H9 (cell line): Measurements from ENCODE around the gene CYTH4. TPM values are rescaled to one million over a fixed set of nuclear protein-coding genes. Genes with fewer than 3 reads are reported as not detected.
A peak's percentile ranks its signal among the peaks of the same experiment; 100 is the strongest.
"Not testable (repeated sequence)": the region's sequence is repeated elsewhere in the genome, so short reads cannot be mapped to it uniquely, and the experiment has no call there.

ENCODE experiments used
- DNase-seq: peaks from one replicate; pipeline ENCODE4 v3.0.0-alpha.2; 2017
- H2AFZ ChIP-seq: one replicate; pipeline ENCODE4 v1.6.1; 2013; ENCODE audit warnings: mild to moderate bottlenecking, low read length, control low read depth, moderate library complexity
- H2AK5ac ChIP-seq: 2 replicates; pipeline ENCODE4 v1.6.1; 2013; ENCODE audit warnings: low read length, control low read depth, mixed read lengths; ENCODE audit not compliant: insufficient read length
- H2BK120ac ChIP-seq: one replicate; pipeline ENCODE4 v1.6.1; 2013; ENCODE audit warnings: low read depth, mild to moderate bottlenecking, low read length, control low read depth, inconsistent platforms; ENCODE audit not compliant: poor library complexity, severe bottlenecking
- H2BK12ac ChIP-seq: 2 replicates; pipeline ENCODE4 v1.6.1; 2013; ENCODE audit warnings: low read length, control low read depth, mixed read lengths, low read depth; ENCODE audit not compliant: insufficient read length
- H2BK15ac ChIP-seq: 2 replicates; pipeline ENCODE4 v1.6.1; 2013; ENCODE audit warnings: low read depth, low read length, control low read depth
- H2BK20ac ChIP-seq: one replicate; pipeline ENCODE4 v1.6.1; 2013; ENCODE audit warnings: low read depth, mild to moderate bottlenecking, low read length, control low read depth, inconsistent platforms; ENCODE audit not compliant: poor library complexity, severe bottlenecking
- H2BK5ac ChIP-seq: 2 replicates; pipeline ENCODE4 v1.6.1; 2013; ENCODE audit warnings: low read length, control low read depth, mixed read lengths; ENCODE audit not compliant: insufficient read length
- H3K14ac ChIP-seq: 2 replicates; pipeline ENCODE4 v1.6.1; 2013; ENCODE audit warnings: low read length, control low read depth; ENCODE audit not compliant: insufficient read depth
- H3K18ac ChIP-seq: 2 replicates; pipeline ENCODE4 v1.6.1; 2013; ENCODE audit warnings: low read depth, mild to moderate bottlenecking, mixed read lengths, low read length, control low read depth; ENCODE audit not compliant: insufficient read length
- H3K23ac ChIP-seq: 2 replicates; pipeline ENCODE4 v1.6.1; 2013; ENCODE audit warnings: low read length, control low read depth, mixed read lengths, low read depth; ENCODE audit not compliant: insufficient read length
- H3K23me2 ChIP-seq: 2 replicates; pipeline ENCODE4 v1.6.1; 2013; ENCODE audit warnings: low read depth, mild to moderate bottlenecking, mixed read lengths, low read length, control low read depth; ENCODE audit not compliant: insufficient read length, poor library complexity, severe bottlenecking
- H3K27ac ChIP-seq: 2 replicates; pipeline ENCODE4 v1.5.1; 2013; ENCODE audit warnings: low read length, control low read depth, mixed read lengths, low read depth; ENCODE audit not compliant: insufficient read length
- H3K27me3 ChIP-seq: 2 replicates; pipeline ENCODE4 v1.6.1; 2013; ENCODE audit warnings: low read length, control low read depth, inconsistent platforms; ENCODE audit not compliant: insufficient read depth
- H3K4ac ChIP-seq: 2 replicates; pipeline ENCODE4 v1.6.1; 2013; ENCODE audit warnings: low read depth, mild to moderate bottlenecking, control low read depth, inconsistent platforms, low read length, moderate library complexity
- H3K4me1 ChIP-seq: 2 replicates; pipeline ENCODE4 v1.6.1; 2013; ENCODE audit warnings: low read length, control low read depth, inconsistent platforms; ENCODE audit not compliant: insufficient read depth
- H3K4me2 ChIP-seq: 2 replicates; pipeline ENCODE4 v1.6.1; 2013; ENCODE audit warnings: low read length, control low read depth, mixed read lengths; ENCODE audit not compliant: insufficient read length, insufficient read depth
- H3K56ac ChIP-seq: 2 replicates; pipeline ENCODE4 v1.6.1; 2013; ENCODE audit warnings: low read depth, mild to moderate bottlenecking, mixed read lengths, low read length, control low read depth; ENCODE audit not compliant: insufficient read length
- H3K79me1 ChIP-seq: 2 replicates; pipeline ENCODE4 v1.6.1; 2013; ENCODE audit warnings: low read depth, mild to moderate bottlenecking, moderate library complexity, low read length, control low read depth, inconsistent platforms; ENCODE audit not compliant: insufficient read depth, poor library complexity, severe bottlenecking
- H3K79me2 ChIP-seq: 2 replicates; pipeline ENCODE4 v1.6.1; 2013; ENCODE audit warnings: low read length, control low read depth, inconsistent platforms; ENCODE audit not compliant: insufficient read depth
- H3K9ac ChIP-seq: 2 replicates; pipeline ENCODE4 v1.6.1; 2013; ENCODE audit warnings: low read length, control low read depth, mixed read lengths; ENCODE audit not compliant: insufficient read length; ENCODE audit errors: extremely low read depth
- H3K9me3 ChIP-seq: one replicate; pipeline ENCODE4 v1.6.1; 2013; ENCODE audit warnings: low read depth, low read length, inconsistent platforms; ENCODE audit not compliant: control insufficient read depth
- H3T11ph ChIP-seq: one replicate; pipeline ENCODE4 v1.6.1; 2013; ENCODE audit warnings: mild to moderate bottlenecking, low read length, control low read depth, inconsistent platforms
- H4K20me1 ChIP-seq: one replicate; pipeline ENCODE4 v1.6.1; 2013; ENCODE audit not compliant: control insufficient read depth, insufficient read length, insufficient read depth
- H4K5ac ChIP-seq: 2 replicates; pipeline ENCODE4 v1.6.1; 2013; ENCODE audit warnings: low read depth, mild to moderate bottlenecking, mixed read lengths, low read length, control low read depth; ENCODE audit not compliant: insufficient read length
- H4K8ac ChIP-seq: replicated peaks from 2 replicates; pipeline ENCODE4 v1.6.1; 2013; ENCODE audit warnings: low read length, control low read depth, mixed read lengths, low read depth; ENCODE audit not compliant: insufficient read length
- H4K91ac ChIP-seq: 2 replicates; pipeline ENCODE4 v1.6.1; 2013; ENCODE audit warnings: low read depth, mild to moderate bottlenecking, moderate library complexity, mixed read lengths, low read length, control low read depth; ENCODE audit not compliant: insufficient read length
- H3K27ac Mint-ChIP-seq, 3 experiments: 2 replicates in 2 of 3; 3 replicates in 1 of 3; pipeline ENCODE4 v1.8.0; 2020 to 2021; ENCODE audit warnings: mixed read lengths in 3 of 3, mild to moderate bottlenecking in 1 of 3, moderate library complexity in 1 of 3
- H3K27me3 Mint-ChIP-seq: 2 replicates; pipeline ENCODE4 v1.8.0; 2021; ENCODE audit warnings: low read depth, mild to moderate bottlenecking, moderate library complexity, mixed read lengths
- H3K36me3 Mint-ChIP-seq, 3 experiments: 2 replicates in 2 of 3; 3 replicates in 1 of 3; pipeline ENCODE4 v1.8.0; 2020 to 2021; ENCODE audit warnings: low read depth in 3 of 3, mixed read lengths in 3 of 3; ENCODE audit not compliant: insufficient read depth in 1 of 3
- H3K4me1 Mint-ChIP-seq, 2 experiments: 2 replicates each; pipeline ENCODE4 v1.8.0; 2020; ENCODE audit warnings: mixed read lengths in 2 of 2
- H3K4me3 Mint-ChIP-seq, 2 experiments: 2 replicates in 1 of 2; 3 replicates in 1 of 2; pipeline ENCODE4 v1.8.0; 2020 to 2021; ENCODE audit warnings: mild to moderate bottlenecking in 2 of 2, mixed read lengths in 2 of 2, moderate library complexity in 1 of 2
- H3K9me3 Mint-ChIP-seq, 2 experiments: 2 replicates in 1 of 2; 3 replicates in 1 of 2; pipeline ENCODE4 v1.8.0; 2020; ENCODE audit warnings: mild to moderate bottlenecking in 2 of 2, mixed read lengths in 2 of 2, moderate library complexity in 1 of 2
- CTCF ChIP-seq: fragments of 200-600 bp; sonication (generic); conservative IDR thresholded peaks from 3 replicates; pipeline ENCODE4 v1.8.0; 2021; ENCODE audit warnings: antibody characterized with exemption, mild to moderate bottlenecking
- WGBS: extraction: QIAGEN DNeasy Blood & Tissue Kit; methylation state at CpG from one replicate; pipeline ENCODE4 v1.1.7; 2013; ENCODE audit warnings: missing lambda C conversion rate, low lambda C conversion rate, mixed read lengths; ENCODE audit not compliant: insufficient read length; ENCODE audit errors: extremely low coverage; 5-methylcytosine and 5-hydroxymethylcytosine counted together
- total RNA-seq: library from RNA; stranded (reverse); gene quantifications from 2 replicates; pipeline ENCODE4 v1.2.1, GENCODE V29; 2021

CYTH4 gene
- total RNA-seq, 1 experiment from 2014 or later: not detected

GRCh38 chr22:37328017-37328416 is 45.7 kb downstream of the CYTH4 start:
- no CpG with 5 or more reads among the region's 8 CpGs for WGBS
- Histone ChIP-seq H2BK15ac (no peak overlapping the region), H3K23me2 (no peaks in the 10 kb centered on the region), H2BK5ac (no peak overlapping the region), H3K4me1 (no peaks in the 10 kb centered on the region; the same call in 1 of the 2 replicates), H3K27ac (no peak overlapping the region), H4K20me1 (no peaks in the 10 kb centered on the region), H4K5ac (no peak overlapping the region), H3K14ac (no peak overlapping the region), H3K79me1 (no peaks in the 10 kb centered on the region), H3K27me3 (no peaks in the 10 kb centered on the region; the same call in 1 of the 2 replicates), H2BK12ac (no peak overlapping the region), H2AK5ac (no peak overlapping the region), H3K4me2 (no peak overlapping the region), H3K9ac (no peak overlapping the region), H4K8ac (no peak overlapping the region), H3K9me3 (no peaks in the 10 kb centered on the region), H2AFZ (no peak overlapping the region), H3K79me2 (no peaks in the 10 kb centered on the region), H3T11ph (no peak overlapping the region), H3K4ac (no peak overlapping the region), H3K56ac (no peak overlapping the region), H3K23ac (no peak overlapping the region), H2BK120ac (no peak overlapping the region), H4K91ac (no peak overlapping the region), H2BK20ac (no peak overlapping the region), H3K18ac (no peak overlapping the region)
- peaks cover 81% of the 10 kb centered on the region for H3K27me3 Mint-ChIP-seq
- DNase-seq: no peak
- peaks cover 32 to 62% of the 10 kb centered on the region in 2 experiments for H3K4me1 Mint-ChIP-seq
- no peak overlapping the region for H3K27ac Mint-ChIP-seq
- H3K36me3 Mint-ChIP-seq: no peaks in the 10 kb centered on the region
- H3K4me3 Mint-ChIP-seq: peak overlapping the region in 1 of 2 experiments; percentile 12; a peak in 1 of 5 replicates
- H3K9me3 Mint-ChIP-seq: peaks cover 0 to 2% of the 10 kb centered on the region in 2 experiments; a peak in 3 of 5 replicates
- TF ChIP-seq CTCF: no peak

- no CpG with 5 or more reads among the region's 6 CpGs for WGBS
Observed at GRCh38 chr22:37328538-37329237, 46.4 kb downstream of the CYTH4 start.

More at GRCh38 chr22:37328538-37329237, 46.4 kb downstream of the CYTH4 start:
- H3K27me3 Mint-ChIP-seq: peaks cover 81% of the 10 kb centered on the region
- not testable (repeated sequence) for H3K4me2 ChIP-seq, H3K23ac ChIP-seq, H3K4ac ChIP-seq, H3K36me3 Mint-ChIP-seq, H2BK20ac ChIP-seq, H4K20me1 ChIP-seq, H4K91ac ChIP-seq, H3K79me1 ChIP-seq, H2AFZ ChIP-seq, H3K56ac ChIP-seq, H3K18ac ChIP-seq, H3T11ph ChIP-seq, DNase-seq, H3K14ac ChIP-seq, H3K4me3 Mint-ChIP-seq, H2BK15ac ChIP-seq, H3K4me1 ChIP-seq, H3K27ac Mint-ChIP-seq, H2BK5ac ChIP-seq, H2BK120ac ChIP-seq, H2AK5ac ChIP-seq, H3K9me3 ChIP-seq, H3K79me2 ChIP-seq, H3K27ac ChIP-seq, H3K27me3 ChIP-seq, H3K9me3 Mint-ChIP-seq, H4K8ac ChIP-seq, H2BK12ac ChIP-seq, H4K5ac ChIP-seq, H3K23me2 ChIP-seq, H3K9ac ChIP-seq
- H3K4me1 Mint-ChIP-seq: peaks cover 30 to 60% of the 10 kb centered on the region in 2 experiments
